ENCODE data around the gene PTPRM.

The PTPRM gene

DNA sequence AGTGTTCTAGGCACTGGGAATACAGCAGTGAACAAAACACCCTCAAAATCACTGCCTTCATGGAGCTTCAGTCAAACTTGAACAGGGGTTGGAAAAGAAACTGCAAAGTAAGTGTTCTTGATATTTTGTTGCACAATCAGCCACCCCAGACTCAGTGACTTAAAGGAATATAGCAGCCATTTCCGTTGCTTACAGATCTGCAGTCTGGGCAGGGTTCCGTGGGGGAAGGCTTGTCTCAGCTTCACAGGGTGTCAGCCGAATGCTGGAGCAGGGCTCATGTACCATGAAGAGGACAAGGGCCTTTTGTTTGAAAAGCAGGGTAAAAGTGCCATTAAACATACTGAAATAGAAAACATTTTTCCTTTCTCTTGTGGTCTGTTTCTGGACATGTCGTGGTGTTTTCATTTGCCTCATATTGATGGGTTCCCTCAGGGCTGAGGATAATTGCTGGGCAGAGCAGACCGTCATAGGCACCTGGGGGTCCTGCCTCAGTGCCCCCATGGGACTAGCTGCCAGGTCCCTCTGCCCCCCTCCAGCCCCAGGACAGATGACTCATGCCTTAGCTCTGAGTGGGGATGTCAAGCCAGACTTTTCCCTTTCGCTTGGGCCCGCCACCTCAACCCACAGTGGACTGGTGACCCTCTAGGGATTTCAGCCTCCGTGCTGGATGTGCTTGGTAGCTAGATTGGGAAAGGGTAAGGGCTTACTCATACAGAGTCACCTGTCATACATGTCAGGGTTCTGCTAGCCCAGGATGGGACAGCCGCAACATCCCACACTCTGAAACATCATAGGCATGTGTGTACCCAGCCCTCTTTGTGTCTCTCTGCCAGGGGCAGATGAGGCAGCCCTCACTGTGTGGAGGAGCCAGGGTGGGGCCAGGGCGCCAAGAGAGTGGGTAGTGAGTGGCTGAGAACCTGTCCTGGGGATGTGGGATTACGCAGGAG, 96.5 kb downstream of the PTPRM start:
- DNase-seq (ENCODE audit: low read depth in 2 of 2) = peak in 1 of 2 donors; percentile 15
- no peak overlapping the region for H3K4me3 ChIP-seq (replicated peaks in 1 of 2; ENCODE audit: low read depth in 2 of 2, low read length in 2 of 2)
- no peak for TF ChIP-seq CTCF (IDR thresholded peaks at IDR 0.05; ENCODE audit: low read depth, low read length)

DNA sequence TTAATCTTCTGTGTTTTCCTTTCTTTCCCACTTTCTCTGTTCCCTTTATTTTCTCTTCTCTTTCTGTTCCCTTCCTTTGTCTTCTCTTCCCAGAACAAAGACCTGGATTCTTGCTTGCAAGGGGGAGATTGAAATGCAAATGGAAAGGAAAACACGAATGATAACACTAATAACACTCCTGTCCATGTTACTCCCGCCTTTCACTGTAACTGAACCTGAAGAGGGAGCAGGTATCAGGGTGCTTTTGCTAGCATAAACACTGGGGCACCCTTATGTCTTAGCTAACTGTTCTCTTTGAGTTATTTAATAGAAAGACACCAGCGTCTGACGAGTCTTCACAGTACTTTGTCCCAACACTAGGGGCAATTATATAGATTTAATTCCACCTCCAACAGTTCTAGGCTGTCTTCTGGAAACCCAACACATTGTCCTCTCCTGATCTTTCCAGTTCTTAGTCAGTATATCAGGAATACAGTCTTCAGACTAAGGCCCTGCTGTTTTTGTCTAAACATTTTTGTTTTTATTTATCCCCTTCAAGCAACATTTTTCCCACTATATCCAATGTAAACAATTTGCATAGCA, 99.2 kb downstream of the PTPRM start:
- no peak for DNase-seq (ENCODE audit: low read depth in 2 of 2)
- no peak for TF ChIP-seq CTCF (IDR thresholded peaks at IDR 0.05; ENCODE audit: low read depth, low read length)
- H3K4me3 ChIP-seq (replicated peaks in 1 of 2; ENCODE audit: low read depth in 2 of 2, low read length in 2 of 2) = no peak overlapping the region

GRCh38 chr18:7668392-7668791, 101.3 kb downstream of the PTPRM start:
- DNase-seq (ENCODE audit: low read depth in 2 of 2) = no peak
- TF ChIP-seq CTCF (IDR thresholded peaks at IDR 0.05; ENCODE audit: low read depth, low read length) = no peak
- no peak overlapping the region for H3K4me3 ChIP-seq (replicated peaks in 1 of 2; ENCODE audit: low read depth in 2 of 2, low read length in 2 of 2)

GRCh38 chr18:7669361-7669760, 102.2 kb downstream of the PTPRM start:
- DNase-seq (ENCODE audit: low read depth in 2 of 2) = no peak
- no peak overlapping the region for H3K4me3 ChIP-seq (replicated peaks in 1 of 2; ENCODE audit: low read depth in 2 of 2, low read length in 2 of 2)
- no peak for TF ChIP-seq CTCF (IDR thresholded peaks at IDR 0.05; ENCODE audit: low read depth, low read length)

- no peak for TF ChIP-seq CTCF (IDR thresholded peaks at IDR 0.05; ENCODE audit: low read depth, low read length)
- no peak for DNase-seq (ENCODE audit: low read depth in 2 of 2)
- no peak overlapping the region for H3K4me3 ChIP-seq (replicated peaks in 1 of 2; ENCODE audit: low read depth in 2 of 2, low read length in 2 of 2)
Measured at GRCh38 chr18:7671105-7671504, 104.0 kb downstream of the PTPRM start.

DNA sequence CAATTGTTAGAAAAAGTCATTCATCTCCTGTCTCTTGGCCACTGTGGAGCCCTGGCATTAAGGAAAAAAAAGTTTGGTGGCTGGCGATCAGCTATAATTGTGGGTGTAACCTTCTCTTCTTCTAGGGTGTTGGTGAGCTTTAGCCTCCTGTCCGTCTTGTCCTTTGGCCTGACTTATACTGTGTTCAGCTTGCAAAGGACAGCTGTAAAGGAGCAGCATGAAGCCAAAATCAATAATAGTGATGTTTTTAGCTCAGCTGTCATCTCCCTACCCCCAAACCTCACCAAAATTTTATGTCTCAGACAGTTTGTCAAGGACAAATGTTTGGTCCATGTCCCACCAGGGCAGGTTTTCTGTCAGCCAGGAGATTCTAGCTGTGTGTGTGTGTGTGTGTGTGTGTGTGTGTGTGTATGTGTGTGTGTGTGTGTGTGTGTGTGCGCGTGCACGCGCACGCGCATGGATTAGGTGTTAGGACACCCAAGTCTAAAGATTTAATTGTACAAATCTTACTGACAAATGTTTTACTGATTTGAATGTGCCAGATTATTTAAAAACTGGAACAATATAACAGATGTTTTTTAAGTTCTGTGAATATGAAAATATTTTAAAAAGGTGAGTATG, 109.2 kb downstream of the PTPRM start:
- H3K4me3 ChIP-seq (replicated peaks in 1 of 2; ENCODE audit: low read depth in 2 of 2, low read length in 2 of 2) = no peak overlapping the region
- no peak for TF ChIP-seq CTCF (IDR thresholded peaks at IDR 0.05; ENCODE audit: low read depth, low read length)
- no peak for DNase-seq (ENCODE audit: low read depth in 2 of 2)
